C4-2B (cell line): ENCODE measurements around the gene HS6ST3.

Source experiments
- H3K27ac ChIP-seq: fragments of 450-650 bp; 2 replicates; pipeline ENCODE4 v1.5.1; 2017
- CTCF ChIP-seq: fragments of 450-650 bp; conservative IDR thresholded peaks from 2 replicates; pipeline ENCODE4 v1.5.1; 2017; ENCODE audit warnings: mild to moderate bottlenecking
- ZFX ChIP-seq: fragments of 450-650 bp; IDR thresholded peaks from 2 replicates; pipeline ENCODE4 v1.6.1; 2017

The HS6ST3 gene

GRCh38 chr13:96746886-96747285 is 657.0 kb downstream of the HS6ST3 start:
- TF ChIP-seq ZFX (no peak), CTCF (no peak)
- H3K27ac ChIP-seq: no peak overlapping the region

GRCh38 chr13:96749825-96750224 is 659.9 kb downstream of the HS6ST3 start:
- H3K27ac ChIP-seq: no peak overlapping the region
- no peak for TF ChIP-seq ZFX

- H3K27ac ChIP-seq: no peak overlapping the region
- no peak for TF ChIP-seq CTCF
Measured at GRCh38 chr13:96751089-96751488, 661.2 kb downstream of the HS6ST3 start.

GRCh38 chr13:96762876-96763275 is 673.0 kb downstream of the HS6ST3 start:
- TF ChIP-seq CTCF (no peak), ZFX (no peak)

GRCh38 chr13:96766306-96766705 is 676.4 kb downstream of the HS6ST3 start:
- no peak overlapping the region for H3K27ac ChIP-seq
- TF ChIP-seq CTCF (no peak), ZFX (no peak)

More at GRCh38 chr13:96762876-96763275, 673.0 kb downstream of the HS6ST3 start:
- H3K27ac ChIP-seq: no peak overlapping the region

- no peak overlapping the region for H3K27ac ChIP-seq
- TF ChIP-seq CTCF (no peak), ZFX (no peak)
Measured at GRCh38 chr13:96768524-96768923, 678.6 kb downstream of the HS6ST3 start.

GRCh38 chr13:96769874-96770273 is 680.0 kb downstream of the HS6ST3 start:
- no peak overlapping the region for H3K27ac ChIP-seq
- TF ChIP-seq CTCF (no peak), ZFX (no peak)

- TF ChIP-seq CTCF (no peak), ZFX (no peak)
- no peak overlapping the region for H3K27ac ChIP-seq
Measured at GRCh38 chr13:96771486-96772367, 681.8 kb downstream of the HS6ST3 start.
